SK-N-MC (cell line): ENCODE data around the gene PODXL2.

Source experiments
- EZH2 ChIP-seq: fragments of 200-600 bp; sonication (generic); IDR thresholded peaks from one replicate; pipeline ENCODE4 v1.6.1; 2017; ENCODE audit warnings: antibody characterized with exemption
- FOXP2 ChIP-seq: optimal IDR thresholded peaks from 2 replicates; pipeline ENCODE3; 2011; ENCODE audit warnings: mild to moderate bottlenecking, moderate library complexity; ENCODE audit not compliant: insufficient read depth; ENCODE audit errors: extremely low read length, control extremely low read depth
- POLR2AphosphoS5 ChIP-seq: IDR thresholded peaks from 2 replicates; pipeline ENCODE4 v1.6.1; 2012; ENCODE audit warnings: mild to moderate bottlenecking, low read depth, low read length, borderline replicate concordance

DNA sequence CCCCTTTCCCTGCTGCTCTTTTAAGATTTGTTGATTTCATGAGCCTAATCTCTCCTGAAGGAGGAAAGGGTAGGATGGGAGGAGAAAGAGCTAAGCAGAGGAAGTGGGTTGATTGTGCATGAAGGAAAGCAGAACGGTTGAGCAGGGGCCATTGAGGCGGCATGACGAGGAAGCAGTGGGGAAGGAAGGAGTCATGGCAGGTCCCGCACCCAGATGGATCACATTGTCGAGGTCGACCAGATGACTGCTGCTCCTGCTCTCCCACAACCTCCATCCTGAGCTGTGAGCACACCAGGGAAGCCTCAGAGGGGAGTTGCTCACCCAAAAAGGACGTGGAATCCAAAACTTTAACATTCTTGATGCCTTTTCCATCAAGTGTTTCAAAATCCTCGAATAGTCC lies 86.5 kb downstream of the PODXL2 start:
- TF ChIP-seq EZH2 (no peak), POLR2AphosphoS5 (no peak), FOXP2 (no peak)
